Stimulated activated CD4-positive, alpha-beta T cell treated with anti-CD3 and anti-CD28 coated beads, Interleukin-1b, Interleukin-23, amount 100 ng/mL, for 1 hour (primary cell): Measurements from ENCODE around the gene TRABD2B.

Source experiments
- DNase-seq, 2 donors: peaks; one replicate each; pipeline ENCODE4 v3.0.0-alpha.2; 2020; ENCODE audit warnings: low read depth in 2 of 2

TRABD2B gene

GRCh38 chr1:47725000-47725473, 272.1 kb downstream of the TRABD2B start:
- no peak for DNase-seq

GRCh38 chr1:47724432-47724999, 272.7 kb downstream of the TRABD2B start:
- DNase-seq: no peak

- DNase-seq: no peak
These were observed 274.1 kb downstream of the TRABD2B start for GRCh38 chr1:47722909-47723580.

GRCh38 chr1:47722101-47722500, 275.1 kb downstream of the TRABD2B start:
- no peak for DNase-seq

- no peak for DNase-seq
These were observed 277.1 kb downstream of the TRABD2B start for GRCh38 chr1:47720111-47720510.

- no peak for DNase-seq
These were observed 279.8 kb downstream of the TRABD2B start for GRCh38 chr1:47717341-47717740.

GRCh38 chr1:47713975-47714767, 283.0 kb downstream of the TRABD2B start:
- no peak for DNase-seq

- no peak for DNase-seq
These were observed 283.7 kb downstream of the TRABD2B start for GRCh38 chr1:47713333-47713953.

- DNase-seq: no peak
These were observed 284.4 kb downstream of the TRABD2B start for GRCh38 chr1:47712596-47713299.

GRCh38 chr1:47711848-47712492, 285.2 kb downstream of the TRABD2B start:
- DNase-seq: no peak

GRCh38 chr1:47711184-47711847, 285.9 kb downstream of the TRABD2B start:
- DNase-seq: no peak
